GM21576 (cell line): ENCODE data around the gene UBXN10.

ENCODE experiments used
- ATAC-seq: cut with Tn5 transposase; IDR thresholded peaks from one replicate; pipeline ENCODE4 v1.9.1; 2021; ENCODE audit warnings: mild to moderate bottlenecking, moderate library complexity; ENCODE audit not compliant: unreplicated experiment

Gene UBXN10

GRCh38 chr1:20182415-20182814 is 3.5 kb upstream of the UBXN10 start:
- ATAC-seq = no peak

- ATAC-seq = no peak
Observed at GRCh38 chr1:20183035-20183434, 2.9 kb upstream of the UBXN10 start.

- ATAC-seq = no peak
Observed at GRCh38 chr1:20183616-20184271, 2.2 kb upstream of the UBXN10 start.

- no peak for ATAC-seq
Observed at GRCh38 chr1:20184481-20184900, 1.4 kb upstream of the UBXN10 start.

GRCh38 chr1:20184997-20185833 is 681 bp upstream of the UBXN10 start:
- no peak for ATAC-seq

- no peak for ATAC-seq
Observed at GRCh38 chr1:20187103-20187812, 1.4 kb downstream of the UBXN10 start.

GRCh38 chr1:20187813-20188454 is 2.0 kb downstream of the UBXN10 start:
- no peak for ATAC-seq

GRCh38 chr1:20188455-20188817 is 2.5 kb downstream of the UBXN10 start:
- ATAC-seq = no peak

- ATAC-seq = no peak
Observed at GRCh38 chr1:20189664-20190063, 3.8 kb downstream of the UBXN10 start.

- no peak for ATAC-seq
Observed at GRCh38 chr1:20190256-20191160, 4.6 kb downstream of the UBXN10 start.

GRCh38 chr1:20191266-20191825 is 5.5 kb downstream of the UBXN10 start:
- no peak for ATAC-seq

GRCh38 chr1:20192364-20192763 is 6.5 kb downstream of the UBXN10 start:
- ATAC-seq = no peak

GRCh38 chr1:20192871-20193411 is 7.0 kb downstream of the UBXN10 start:
- ATAC-seq = no peak

- ATAC-seq = no peak
Observed at GRCh38 chr1:20194224-20194623, 8.3 kb downstream of the UBXN10 start.

GRCh38 chr1:20194757-20195461 is 9.0 kb downstream of the UBXN10 start:
- no peak for ATAC-seq

GRCh38 chr1:20195462-20195780 is 9.5 kb downstream of the UBXN10 start:
- no peak for ATAC-seq

- ATAC-seq = no peak
Observed at GRCh38 chr1:20197329-20197791, 11.5 kb downstream of the UBXN10 start.

GRCh38 chr1:20198296-20198695 is 12.4 kb downstream of the UBXN10 start:
- ATAC-seq = no peak

- no peak for ATAC-seq
Observed at GRCh38 chr1:20198918-20199317, 13.0 kb downstream of the UBXN10 start.
